Activated T-helper 2 cell treated with anti-CD3 and anti-CD28 coated beads, Interferon-gamma antibody, Interleukin-2, Interleukin-4, amounts not matched to agents 10 μg/mL and 5 μg/mL and 100 μg/mL, durations not matched to agents 14 hours and 24 hours and 36 hours (primary cell): ENCODE measurements around the gene CYTH4. TPM values are rescaled to one million over a fixed set of nuclear protein-coding genes. Genes with fewer than 3 reads are reported as not detected.
A peak's percentile ranks its signal among the peaks of the same experiment; 100 is the strongest.
"Not testable (repeated sequence)": the region's sequence is repeated elsewhere in the genome, so short reads cannot be mapped to it uniquely, and the experiment has no call there.

Source experiments
- DNase-seq: peaks from one replicate; pipeline ENCODE4 v3.0.0; 2021; ENCODE audit warnings: low spot score
- H3K27ac Mint-ChIP-seq: one replicate; pipeline ENCODE4 v1.8.0; 2021; ENCODE audit warnings: mixed read lengths
- H3K27me3 Mint-ChIP-seq: one replicate; pipeline ENCODE4 v1.8.0; 2021; ENCODE audit warnings: low read depth, mixed read lengths
- H3K36me3 Mint-ChIP-seq: one replicate; pipeline ENCODE4 v1.8.0; 2021; ENCODE audit warnings: low read depth, mixed read lengths
- H3K4me1 Mint-ChIP-seq: one replicate; pipeline ENCODE4 v1.8.0; 2021; ENCODE audit warnings: low read depth, mixed read lengths
- H3K4me3 Mint-ChIP-seq: one replicate; pipeline ENCODE4 v1.8.0; 2021; ENCODE audit warnings: low read depth, mild to moderate bottlenecking, moderate library complexity, mixed read lengths
- H3K9me3 Mint-ChIP-seq: one replicate; pipeline ENCODE4 v1.8.0; 2021; ENCODE audit warnings: mixed read lengths
- intact Hi-C: fragments of 100-400 bp; cut with micrococcal nuclease; formaldehyde crosslinking; loops from one replicate; pipeline ENCODE4 v1.15.1; 2023
- total RNA-seq: library from RNA; stranded (reverse); gene quantifications from 2 replicates; pipeline ENCODE4 v1.2.3, GENCODE V29; 2022

Gene CYTH4
- total RNA-seq, 1 donor from 2014 or later, result 49.8 TPM

GRCh38 chr22:37328017-37328416 is 45.7 kb downstream of the CYTH4 start:
- Mint-ChIP-seq H3K4me1 (peaks cover 2% of the 10 kb centered on the region), H3K27ac (no peak overlapping the region), H3K36me3 (no peaks in the 10 kb centered on the region), H3K4me3 (no peak overlapping the region), H3K9me3 (no peaks in the 10 kb centered on the region), H3K27me3 (peaks cover 53% of the 10 kb centered on the region)
- no peak for DNase-seq
- intact Hi-C loops, result no loop called here

GRCh38 chr22:37328538-37329237 is 46.4 kb downstream of the CYTH4 start:
- H3K36me3 Mint-ChIP-seq, H3K27ac Mint-ChIP-seq, intact Hi-C loops, DNase-seq, H3K4me3 Mint-ChIP-seq, H3K9me3 Mint-ChIP-seq, H3K4me1 Mint-ChIP-seq: not testable (repeated sequence)
- peaks cover 53% of the 10 kb centered on the region for H3K27me3 Mint-ChIP-seq

GRCh38 chr22:37329238-37330140 is 47.2 kb downstream of the CYTH4 start:
- no peak overlapping the region for H3K4me3 Mint-ChIP-seq
- no peaks in the 10 kb centered on the region for H3K36me3 Mint-ChIP-seq
- intact Hi-C loops, result no loop called here
- no peak overlapping the region for H3K27ac Mint-ChIP-seq
- peaks cover 53% of the 10 kb centered on the region for H3K27me3 Mint-ChIP-seq
- peaks cover 2% of the 10 kb centered on the region for H3K4me1 Mint-ChIP-seq
- H3K9me3 Mint-ChIP-seq, result no peaks in the 10 kb centered on the region
- DNase-seq, result no peak

GRCh38 chr22:37330200-37331033 is 48.1 kb downstream of the CYTH4 start:
- H3K4me1 Mint-ChIP-seq, result peaks cover 5% of the 10 kb centered on the region
- no peaks in the 10 kb centered on the region for H3K9me3 Mint-ChIP-seq
- H3K27me3 Mint-ChIP-seq, result peaks cover 60% of the 10 kb centered on the region
- no peak overlapping the region for H3K4me3 Mint-ChIP-seq
- peak; percentile 37 for DNase-seq
- intact Hi-C loops, result no loop called here
- no peak overlapping the region for H3K27ac Mint-ChIP-seq
- H3K36me3 Mint-ChIP-seq, result no peaks in the 10 kb centered on the region

GRCh38 chr22:37331034-37331428 is 48.7 kb downstream of the CYTH4 start:
- H3K4me1 Mint-ChIP-seq, result peaks cover 6% of the 10 kb centered on the region
- no peaks in the 10 kb centered on the region for H3K36me3 Mint-ChIP-seq
- H3K27ac Mint-ChIP-seq, result no peak overlapping the region
- intact Hi-C loops, result no loop called here
- H3K4me3 Mint-ChIP-seq, result no peak overlapping the region
- H3K9me3 Mint-ChIP-seq, result no peaks in the 10 kb centered on the region
- H3K27me3 Mint-ChIP-seq, result peaks cover 65% of the 10 kb centered on the region
- DNase-seq, result no peak

GRCh38 chr22:37331856-37332536 is 49.7 kb downstream of the CYTH4 start:
- Mint-ChIP-seq H3K27me3 (peaks cover 67% of the 10 kb centered on the region), H3K36me3 (no peaks in the 10 kb centered on the region), H3K9me3 (no peaks in the 10 kb centered on the region), H3K27ac (no peak overlapping the region), H3K4me1 (peaks cover 6% of the 10 kb centered on the region), H3K4me3 (no peak overlapping the region)
- DNase-seq, result no peak
- intact Hi-C loops, result no loop called here

- Mint-ChIP-seq H3K36me3 (no peaks in the 10 kb centered on the region), H3K4me3 (no peak overlapping the region), H3K27me3 (peaks cover 66% of the 10 kb centered on the region), H3K9me3 (no peaks in the 10 kb centered on the region), H3K27ac (no peak overlapping the region), H3K4me1 (peaks cover 6% of the 10 kb centered on the region)
- intact Hi-C loops, result no loop called here
- DNase-seq, result no peak
Measured at GRCh38 chr22:37333724-37334460, 51.6 kb downstream of the CYTH4 start.

GRCh38 chr22:37334461-37334858 is 52.2 kb downstream of the CYTH4 start:
- intact Hi-C loops, result no loop called here
- H3K36me3 Mint-ChIP-seq, result no peaks in the 10 kb centered on the region
- no peak for DNase-seq
- H3K9me3 Mint-ChIP-seq, result no peaks in the 10 kb centered on the region
- H3K27ac Mint-ChIP-seq, result no peak overlapping the region
- no peak overlapping the region for H3K4me3 Mint-ChIP-seq
- peaks cover 6% of the 10 kb centered on the region for H3K4me1 Mint-ChIP-seq
- H3K27me3 Mint-ChIP-seq, result peaks cover 60% of the 10 kb centered on the region

GRCh38 chr22:37334859-37335805 is 52.8 kb downstream of the CYTH4 start:
- peaks cover 56% of the 10 kb centered on the region for H3K27me3 Mint-ChIP-seq

GRCh38 chr22:37335806-37336199 is 53.5 kb downstream of the CYTH4 start:
- Mint-ChIP-seq H3K27ac (no peak overlapping the region), H3K27me3 (peaks cover 53% of the 10 kb centered on the region)

More at GRCh38 chr22:37334859-37335805, 52.8 kb downstream of the CYTH4 start:
- intact Hi-C loops, result loop anchor here (5.0 kb wide), 1 partner anchor 92 kb away; the partner anchor contains the start of gene ELFN2
- Mint-ChIP-seq H3K27ac (no peak overlapping the region), H3K4me1 (peaks cover 6% of the 10 kb centered on the region), H3K36me3 (no peaks in the 10 kb centered on the region), H3K4me3 (no peak overlapping the region), H3K9me3 (no peaks in the 10 kb centered on the region)
- DNase-seq, result no peak

GRCh38 chr22:37336579-37336978 is 54.3 kb downstream of the CYTH4 start:
- Mint-ChIP-seq H3K27me3 (peaks cover 48% of the 10 kb centered on the region), H3K36me3 (no peaks in the 10 kb centered on the region), H3K4me3 (no peak overlapping the region), H3K9me3 (no peaks in the 10 kb centered on the region), H3K27ac (no peak overlapping the region), H3K4me1 (peaks cover 4% of the 10 kb centered on the region)
- intact Hi-C loops, result loop anchor here (5.0 kb wide), 1 partner anchor 91 kb away; the partner anchor contains the start of gene ELFN2
- DNase-seq, result no peak

More at GRCh38 chr22:37335806-37336199, 53.5 kb downstream of the CYTH4 start:
- Mint-ChIP-seq H3K9me3 (no peaks in the 10 kb centered on the region), H3K4me3 (no peak overlapping the region), H3K36me3 (no peaks in the 10 kb centered on the region), H3K4me1 (peaks cover 4% of the 10 kb centered on the region)
- DNase-seq, result no peak
- intact Hi-C loops, result loop anchor here (5.0 kb wide), 1 partner anchor 91 kb away; the partner anchor contains the start of gene ELFN2
